GM21717 (cell line): ENCODE results near the gene RHBDD1.
A peak's percentile ranks its signal among the peaks of the same experiment; 100 is the strongest.

Experiments
- ATAC-seq: cut with Tn5 transposase; IDR thresholded peaks from one replicate; pipeline ENCODE4 v1.9.1; 2021; ENCODE audit warnings: mild to moderate bottlenecking, moderate library complexity; ENCODE audit not compliant: unreplicated experiment

RHBDD1 gene

DNA sequence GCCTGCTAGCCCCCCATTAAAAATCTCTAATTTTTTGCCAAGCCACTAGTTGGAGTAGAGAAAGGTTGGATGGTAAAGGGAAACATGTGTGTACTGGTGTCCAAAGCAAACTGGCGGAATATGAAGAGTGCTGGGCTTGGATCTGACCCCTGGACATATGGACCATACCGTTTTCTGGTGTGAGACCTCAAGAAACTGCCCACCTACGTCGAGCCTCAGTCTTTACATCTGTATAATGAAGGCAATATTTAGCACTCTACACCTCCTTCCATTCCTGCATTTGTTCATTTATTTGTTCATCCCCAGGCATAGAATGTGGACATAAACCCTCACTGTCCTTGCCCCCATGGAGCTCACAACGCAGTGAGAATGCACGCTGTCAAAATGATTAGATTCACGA is 142.4 kb downstream of the RHBDD1 start:
- ATAC-seq = no peak

DNA sequence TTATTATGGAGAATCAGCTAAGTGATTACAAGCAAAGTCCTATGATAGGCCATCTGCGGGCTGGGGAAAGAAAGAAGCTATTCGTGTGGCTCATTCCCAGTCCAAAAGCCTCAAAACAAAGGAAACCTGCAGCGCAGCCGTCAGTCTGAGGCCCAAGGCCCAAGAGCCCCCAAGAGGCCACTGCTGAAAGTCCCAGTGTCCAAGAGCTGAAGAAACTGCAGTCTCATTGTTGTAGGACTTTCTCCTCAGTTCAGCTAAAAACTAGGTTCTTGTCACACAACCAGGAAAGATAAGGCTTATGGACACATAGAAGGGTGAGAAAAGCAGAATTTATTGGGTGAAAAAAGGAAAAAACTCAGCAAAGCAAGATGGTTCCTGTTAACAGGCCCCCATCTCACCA is 143.2 kb downstream of the RHBDD1 start:
- ATAC-seq = no peak

DNA sequence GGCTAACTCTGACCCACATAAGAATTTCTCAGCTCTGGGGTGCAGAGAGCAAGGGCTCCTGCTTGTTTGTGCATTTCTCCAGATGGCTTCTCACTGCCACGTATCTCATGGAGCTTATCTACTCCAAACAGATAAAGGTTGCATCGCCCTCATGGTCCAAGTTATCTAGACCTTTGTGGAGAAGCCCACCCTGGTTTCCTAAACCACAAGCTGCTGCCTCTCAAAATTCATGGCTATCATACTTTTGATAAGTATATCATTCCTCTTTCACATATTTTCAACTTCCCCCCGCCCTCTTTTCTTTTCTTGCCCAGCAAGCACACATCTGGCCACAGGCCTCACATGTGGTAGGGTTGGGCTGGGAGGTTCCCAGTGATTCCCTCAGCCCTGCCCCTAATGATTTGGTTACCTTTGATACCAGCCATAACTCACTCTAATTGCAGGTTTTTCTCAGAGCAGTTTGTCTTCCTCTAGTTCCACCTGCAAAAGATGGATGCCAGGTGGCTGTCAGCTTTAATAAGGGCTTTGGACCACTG is 146.0 kb downstream of the RHBDD1 start:
- ATAC-seq = no peak

DNA sequence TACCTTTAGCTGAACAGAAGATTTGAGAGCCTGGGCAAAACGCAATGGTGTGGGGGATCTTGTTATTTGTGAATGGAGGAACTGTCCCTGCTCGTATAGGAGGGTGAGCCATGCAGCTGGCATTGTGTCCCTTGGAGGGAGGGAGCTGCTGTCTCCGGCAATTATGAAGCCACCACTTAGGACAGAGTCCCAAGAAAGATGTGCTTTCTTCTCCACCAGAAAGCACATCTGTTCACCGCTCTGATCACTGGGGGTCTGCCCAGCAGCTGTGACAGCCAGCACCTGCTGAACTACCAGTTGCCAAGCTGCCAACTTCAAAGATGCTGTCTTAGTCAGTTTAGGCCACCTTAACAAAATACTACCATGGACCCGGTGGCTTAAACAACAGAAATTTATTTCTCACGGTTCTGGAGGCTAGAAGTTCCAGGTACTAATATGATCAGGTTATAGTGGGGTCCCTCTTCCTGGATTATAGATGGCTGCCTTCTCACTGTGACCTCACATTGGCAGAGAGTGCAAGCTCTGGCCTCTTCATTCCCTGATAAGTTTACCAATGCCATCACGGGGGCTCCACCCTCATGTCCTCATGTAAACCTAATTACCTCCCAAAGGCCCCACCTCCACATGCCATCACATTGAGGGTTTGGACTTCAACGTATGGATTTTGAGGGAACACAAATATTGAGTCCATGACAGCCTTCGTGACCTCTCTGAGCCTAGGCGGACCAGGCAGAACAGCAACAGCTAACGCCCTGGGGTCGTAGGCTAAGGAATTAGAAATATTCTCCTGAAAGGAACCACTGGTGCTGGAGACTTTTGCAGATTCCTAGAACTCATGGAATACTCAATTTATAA is 148.3 kb downstream of the RHBDD1 start:
- peak; percentile 4 for ATAC-seq

DNA sequence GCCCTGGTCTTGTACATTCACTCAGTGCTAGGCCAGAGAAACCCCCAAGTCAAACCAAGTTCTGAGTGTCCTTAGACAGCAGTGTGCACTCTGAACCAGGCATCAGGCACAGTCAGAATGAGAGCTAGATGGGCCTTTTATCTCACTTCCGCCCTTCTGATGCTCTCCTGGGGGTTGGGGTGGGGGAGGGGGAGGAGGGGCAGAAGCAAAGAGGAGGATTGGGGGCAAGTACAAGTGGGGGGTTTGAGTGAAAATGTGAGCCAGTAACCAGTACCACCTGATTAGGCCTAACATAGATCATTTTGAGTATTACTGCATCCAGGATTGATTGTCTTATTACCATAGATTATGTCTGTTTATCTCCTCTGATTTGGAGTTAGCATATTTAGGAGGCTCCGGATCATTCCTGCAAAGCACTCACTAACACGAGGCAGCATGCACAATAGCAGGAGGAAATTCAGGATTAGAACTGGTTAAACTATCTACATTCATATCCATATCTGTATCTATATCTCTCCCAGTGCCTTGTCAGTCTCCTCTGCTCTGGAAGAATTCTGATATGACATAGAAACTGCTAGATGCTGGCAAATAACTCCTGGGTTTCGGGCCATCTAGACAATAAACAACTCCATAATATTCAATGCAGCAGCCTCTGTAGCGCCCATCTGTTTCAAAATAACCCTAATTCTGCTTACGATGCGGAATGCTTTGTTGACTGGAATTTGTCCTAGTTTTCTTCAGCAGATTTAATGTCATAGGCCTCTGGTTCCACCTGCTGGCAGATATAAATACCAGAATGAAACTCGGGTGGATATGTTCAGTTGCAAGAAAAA is 149.1 kb downstream of the RHBDD1 start:
- ATAC-seq = peak; percentile 98

DNA sequence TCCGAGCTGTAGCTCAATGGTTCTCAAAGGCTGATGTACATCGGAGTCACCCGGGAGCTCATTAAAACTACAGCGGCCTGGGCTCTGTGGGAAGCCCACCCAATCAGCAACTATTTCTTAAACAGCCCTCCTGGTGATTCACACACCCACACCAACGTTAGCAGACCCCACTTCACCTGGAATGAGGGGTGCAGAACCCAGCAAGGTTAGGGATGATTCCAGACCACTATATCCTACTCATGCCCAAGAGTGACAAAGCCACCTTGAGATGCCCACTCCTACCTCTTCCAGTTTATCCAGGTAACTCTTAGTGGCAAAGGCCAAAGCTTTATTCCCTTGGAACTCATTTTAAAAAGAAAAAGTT is 149.7 kb downstream of the RHBDD1 start:
- ATAC-seq = no peak

DNA sequence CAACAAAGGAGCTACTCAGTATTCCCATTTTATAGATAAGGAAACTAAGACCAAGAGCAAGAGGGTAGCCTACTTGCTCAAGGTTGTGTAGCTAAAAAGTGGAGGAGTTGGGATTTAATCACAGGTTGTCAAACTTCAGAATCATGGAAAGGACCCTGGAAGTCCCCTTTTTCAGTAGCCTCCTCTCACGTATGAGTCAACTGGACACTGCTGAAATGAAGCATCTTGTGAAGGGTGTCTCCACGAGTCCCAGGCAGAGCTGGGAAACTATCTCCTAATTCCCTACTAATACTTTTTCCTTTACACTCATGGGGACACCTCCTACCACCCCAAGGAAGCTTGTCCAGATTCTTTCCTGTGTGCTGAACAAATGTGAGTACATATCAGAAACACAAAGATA is 155.8 kb downstream of the RHBDD1 start:
- ATAC-seq = no peak

DNA sequence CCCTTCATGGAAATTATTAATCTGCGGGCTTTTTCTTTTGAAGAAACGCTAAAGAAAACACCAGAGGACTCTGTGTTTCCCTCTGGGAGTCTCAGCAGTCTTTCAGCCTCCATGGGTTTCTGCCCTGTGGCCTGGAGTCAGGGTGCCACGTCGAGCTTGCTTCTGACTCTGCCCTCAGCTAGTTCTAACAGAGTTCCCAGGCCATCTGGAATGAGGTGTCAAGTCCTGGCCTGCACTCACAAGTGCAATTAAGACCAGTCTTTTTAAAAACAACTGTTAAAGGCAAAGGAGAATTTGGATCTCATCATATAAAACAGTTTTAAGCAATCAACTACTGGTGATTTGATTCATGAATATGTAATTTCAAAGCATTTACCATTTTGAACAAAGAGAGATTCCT is 157.3 kb downstream of the RHBDD1 start:
- no peak for ATAC-seq

DNA sequence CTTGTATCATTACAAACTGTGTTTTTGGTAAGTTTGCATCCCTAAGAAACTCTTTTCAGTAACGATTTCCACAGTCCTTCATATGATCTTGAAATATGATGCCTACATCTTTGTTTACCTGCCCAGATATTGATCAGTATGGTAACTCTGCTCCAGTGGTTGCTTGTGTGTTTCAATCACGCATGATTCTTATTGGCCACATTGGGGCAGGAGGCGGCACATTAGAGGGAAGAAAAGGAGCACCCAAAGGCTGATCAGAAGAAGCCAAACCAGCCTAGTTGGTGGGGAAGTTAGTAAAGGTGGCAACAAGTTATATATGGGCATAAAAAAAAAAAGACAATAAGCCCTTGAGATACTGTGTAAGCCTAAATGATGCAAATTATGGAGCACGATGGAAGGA is 158.9 kb downstream of the RHBDD1 start:
- ATAC-seq = no peak

DNA sequence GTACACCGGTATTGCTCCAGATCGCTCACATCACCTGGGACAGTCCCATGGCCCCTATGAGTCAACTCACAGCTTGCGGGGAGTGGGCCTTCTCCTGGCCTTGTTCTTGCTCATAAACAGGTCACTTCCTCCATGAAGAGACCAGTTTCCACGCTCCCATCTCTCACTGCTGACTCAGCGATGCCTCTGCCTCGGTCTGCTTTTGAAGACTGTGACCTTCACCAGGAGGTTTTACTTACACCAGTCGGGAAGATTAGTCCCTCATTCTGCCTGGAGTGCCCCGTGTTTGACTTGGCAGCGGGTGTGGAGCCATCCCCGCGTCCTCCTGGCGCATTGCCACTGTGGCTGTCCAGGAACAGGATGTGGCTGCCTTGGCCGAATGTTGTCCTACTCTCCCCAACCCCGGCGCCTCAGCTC is 159.8 kb downstream of the RHBDD1 start:
- ATAC-seq = no peak

DNA sequence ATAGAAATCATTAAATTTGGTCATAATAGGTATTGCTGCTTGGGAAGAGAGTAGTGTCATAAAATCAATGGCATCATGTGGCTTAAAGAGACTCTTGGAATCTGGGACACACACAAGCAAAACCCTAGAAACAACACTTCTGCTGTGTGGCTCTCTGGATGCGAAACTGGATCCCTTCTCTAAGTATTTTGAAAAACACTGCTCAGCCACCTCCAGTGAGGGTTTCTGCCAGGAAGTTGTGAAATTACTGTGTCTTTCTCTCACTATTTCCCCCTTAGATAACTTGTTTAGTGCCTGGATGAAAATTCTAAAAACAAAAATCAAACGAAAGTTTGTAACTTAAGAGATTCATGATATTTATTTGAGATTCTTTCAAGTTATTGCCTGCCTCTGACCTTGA is 163.8 kb downstream of the RHBDD1 start:
- ATAC-seq = no peak

DNA sequence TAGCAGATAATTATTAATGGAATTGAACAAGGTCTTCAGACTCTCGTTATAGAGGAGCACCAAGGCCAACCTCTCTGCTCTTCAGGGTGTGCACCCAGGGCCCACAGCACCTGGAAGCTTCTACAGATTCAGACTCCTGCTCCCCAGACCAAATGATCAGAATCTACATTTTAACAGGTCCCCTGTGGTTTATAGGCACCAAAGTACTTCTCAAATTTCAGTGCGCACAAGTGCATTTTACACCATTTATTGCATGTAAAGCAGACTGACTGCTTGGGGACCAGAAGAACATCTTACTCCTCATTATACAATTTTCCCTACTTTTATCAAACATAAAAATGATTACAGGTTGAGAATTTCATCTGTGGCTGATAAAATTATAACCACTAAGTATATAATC is 164.3 kb downstream of the RHBDD1 start:
- ATAC-seq = no peak

DNA sequence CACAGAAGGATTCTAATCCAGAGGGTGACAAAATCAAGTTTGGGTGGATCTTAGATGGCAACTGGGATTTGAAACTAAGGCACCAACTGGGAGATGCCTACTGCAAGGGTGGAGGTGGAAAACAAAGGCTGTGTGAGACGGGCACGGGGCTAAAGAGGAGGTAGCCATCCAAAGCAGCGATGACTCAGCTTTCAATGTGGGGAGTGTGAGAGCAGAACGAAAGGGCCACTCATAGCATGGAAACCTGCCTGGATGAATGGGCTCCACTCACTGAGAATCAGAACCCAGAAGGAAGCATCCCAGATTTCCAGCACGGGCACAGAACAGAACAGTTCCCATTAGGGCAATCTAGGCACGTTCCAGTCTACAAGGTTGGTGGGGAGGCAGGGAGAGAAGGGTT is 168.6 kb downstream of the RHBDD1 start:
- ATAC-seq = no peak

DNA sequence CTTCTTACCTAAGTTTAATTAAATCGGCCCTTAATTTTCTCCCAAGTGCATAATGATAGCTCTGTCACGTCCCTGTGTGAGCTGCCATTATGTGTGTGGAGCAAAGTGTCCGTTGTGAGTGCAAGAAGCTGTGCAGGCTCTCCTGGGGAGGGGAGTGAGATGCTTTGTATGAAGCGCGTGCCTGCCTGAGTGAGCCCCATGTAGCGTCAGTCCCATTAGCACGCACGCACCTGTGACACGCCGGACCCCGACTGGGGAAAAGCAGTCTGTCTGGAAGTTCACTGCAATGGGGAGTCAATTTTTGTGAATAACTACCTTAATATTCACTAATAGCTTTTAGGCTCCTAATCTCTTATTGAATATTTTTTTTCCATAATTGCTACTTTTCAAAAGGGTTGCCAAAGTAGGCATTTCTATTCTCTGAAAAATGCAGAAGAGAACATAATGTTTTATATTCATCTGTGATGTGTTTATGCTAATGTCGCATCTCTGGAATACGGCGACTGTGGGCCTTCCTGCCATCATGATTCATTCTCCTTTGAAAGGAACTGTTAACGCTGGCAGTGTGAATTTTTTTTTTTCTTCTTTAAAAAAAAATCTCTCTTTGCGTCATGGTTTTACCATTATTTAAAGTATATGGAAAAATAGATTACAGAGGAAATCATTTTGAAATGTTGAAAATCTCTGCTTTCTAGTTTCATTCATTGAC is 170.5 kb downstream of the RHBDD1 start:
- no peak for ATAC-seq

DNA sequence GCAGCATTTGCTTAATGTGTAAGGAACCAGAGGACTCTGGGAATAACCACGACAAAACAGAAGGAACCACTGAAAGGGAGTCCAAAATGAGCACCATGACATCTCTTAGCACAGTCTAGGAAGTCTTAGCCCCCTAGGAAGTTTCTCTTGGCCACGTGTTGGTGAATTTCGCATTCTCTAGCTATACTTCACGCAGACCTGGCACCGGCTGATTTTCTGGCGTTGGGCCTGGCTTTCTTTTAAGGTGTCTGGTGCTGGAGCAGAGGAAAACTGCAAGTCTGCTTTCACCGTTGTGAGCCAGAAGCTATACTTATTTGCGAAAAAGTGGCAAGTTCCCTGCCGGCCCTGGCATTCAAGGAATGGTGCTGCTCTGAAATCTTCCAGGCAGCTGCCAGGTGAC is 171.3 kb downstream of the RHBDD1 start:
- no peak for ATAC-seq

DNA sequence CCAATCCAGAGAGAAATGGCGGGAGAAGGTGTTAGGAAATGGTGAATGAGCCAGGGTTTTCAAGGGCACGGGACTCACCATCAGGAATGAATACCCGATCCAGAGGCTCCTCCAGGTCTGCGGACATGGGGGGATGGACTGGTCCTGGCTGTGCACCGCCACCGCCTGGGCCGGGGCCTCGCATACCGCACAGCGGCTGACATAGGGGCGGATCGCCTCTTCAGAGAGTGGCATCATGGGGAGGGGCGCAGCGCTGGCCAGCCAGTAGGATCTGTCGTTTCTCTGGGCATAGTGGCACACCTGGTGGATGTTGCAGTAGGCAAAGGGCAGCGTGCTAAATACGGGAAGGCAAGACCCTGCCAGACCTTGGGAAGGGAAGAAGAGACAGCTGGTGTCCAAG is 172.1 kb downstream of the RHBDD1 start:
- no peak for ATAC-seq

DNA sequence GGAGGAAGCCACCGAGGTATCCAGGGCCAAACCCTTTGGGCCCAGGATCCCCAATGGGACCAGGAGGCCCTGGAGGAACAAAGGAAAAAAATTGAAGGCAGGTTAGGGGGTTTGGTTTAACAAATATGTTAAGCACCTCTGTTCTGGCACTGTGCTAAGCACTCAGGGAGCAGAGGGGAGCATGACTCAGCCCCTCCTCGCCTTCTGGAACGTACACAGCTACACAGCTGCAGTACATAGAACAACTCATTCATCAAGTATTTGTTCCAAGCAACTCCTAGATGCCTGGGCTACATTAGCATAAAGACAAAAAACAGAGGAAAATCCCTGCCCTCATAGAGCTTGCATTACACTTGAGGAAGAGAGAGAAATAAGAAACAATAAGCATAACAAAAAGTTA is 174.6 kb downstream of the RHBDD1 start:
- ATAC-seq = no peak

DNA sequence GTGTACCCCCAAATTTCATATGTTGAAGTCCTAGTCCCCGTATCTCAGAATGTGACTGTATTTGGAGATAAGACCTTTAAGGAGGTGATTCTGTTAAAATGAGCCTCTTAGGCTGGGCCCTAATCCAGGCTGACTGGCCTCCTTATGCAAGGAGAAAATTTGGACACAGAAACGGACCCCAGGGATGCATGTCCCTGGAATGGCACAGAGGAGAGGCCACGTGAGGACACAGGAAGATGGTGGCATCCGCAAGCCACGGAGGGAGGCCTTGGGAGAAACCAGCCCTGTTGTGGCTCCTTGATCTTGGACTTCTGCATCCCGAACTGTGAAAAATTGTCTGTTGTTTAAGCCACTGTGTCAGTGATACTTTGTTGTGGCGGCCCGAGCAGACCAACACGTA is 177.5 kb downstream of the RHBDD1 start:
- ATAC-seq = no peak

DNA sequence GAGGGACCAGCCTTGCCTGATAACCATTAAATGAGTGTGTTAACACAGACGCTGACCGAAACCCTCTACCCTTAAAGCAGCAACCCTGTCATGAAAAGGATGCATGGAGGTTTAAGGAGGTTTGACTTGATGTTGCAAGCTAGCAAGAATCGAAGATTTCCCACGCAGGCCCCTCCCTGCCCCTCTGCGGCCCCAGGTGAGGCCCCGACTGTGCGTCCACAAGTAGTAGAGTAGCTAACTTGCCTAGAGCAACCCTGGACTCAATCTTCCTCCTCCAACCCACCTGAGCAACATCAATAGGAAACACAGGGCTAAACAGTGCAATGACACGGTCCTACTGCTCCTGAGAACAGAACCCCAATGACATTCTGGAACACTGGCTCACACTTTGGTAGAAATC is 178.0 kb downstream of the RHBDD1 start:
- no peak for ATAC-seq

DNA sequence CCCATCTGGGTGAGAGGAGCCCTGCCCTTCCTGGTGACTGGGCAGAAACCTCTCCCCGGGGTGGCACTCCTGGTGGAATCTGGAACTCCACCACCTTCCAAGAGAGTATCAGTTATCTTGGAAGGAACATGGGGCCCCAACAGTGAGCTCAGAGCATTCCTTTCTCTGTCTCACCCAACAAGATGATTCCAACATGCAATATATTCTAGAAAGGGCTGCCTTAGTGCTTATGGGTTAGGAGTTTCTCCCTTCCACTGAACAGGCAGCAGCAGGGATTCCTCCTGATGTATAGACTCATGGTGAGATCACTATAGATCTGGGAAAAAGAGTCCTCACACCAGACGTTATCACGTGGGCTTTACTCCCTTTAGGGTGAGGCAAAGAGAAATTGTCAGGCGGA is 181.0 kb downstream of the RHBDD1 start:
- ATAC-seq = no peak

DNA sequence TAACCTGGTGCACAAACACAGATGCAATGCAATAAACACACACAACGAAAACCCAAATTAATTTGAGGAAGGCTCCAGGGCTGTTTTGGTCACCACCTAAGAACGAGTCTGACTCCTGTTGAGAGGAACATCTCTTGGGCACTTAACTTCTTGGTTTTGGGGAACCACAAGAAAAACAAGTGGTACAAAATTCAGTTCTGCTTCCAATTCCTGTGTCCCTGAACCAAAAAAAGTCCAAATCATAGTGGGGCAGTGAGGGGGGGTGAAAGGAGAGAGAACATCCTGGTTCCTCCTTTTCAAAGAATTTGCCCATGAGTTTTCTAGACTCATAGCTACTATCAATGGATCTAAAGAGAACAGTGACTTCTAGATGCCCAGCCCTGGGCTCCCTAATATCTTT is 184.6 kb downstream of the RHBDD1 start:
- no peak for ATAC-seq
